Tibial artery (tissue), 4 donors: ENCODE data around the gene ATP2B1.

Source experiments
- DNase-seq, 2 donors: peaks; one replicate each; pipeline ENCODE4 v3.0.0-alpha.2; 2019
- H3K27ac ChIP-seq, 2 donors: fragments of 200-600 bp; sonication (generic) in 1 of 2; 1 replicate in 1 of 2; 2 replicates in 1 of 2; pipeline ENCODE4 v1.5.1; 2018 to 2019; ENCODE audit warnings: mild to moderate bottlenecking in 1 of 2
- H3K27me3 ChIP-seq, 2 donors: fragments of 200-600 bp; sonication (generic) in 1 of 2; one replicate each; pipeline versions ENCODE4 v1.5.1 to v1.6.0; 2016 to 2019
- H3K36me3 ChIP-seq, 3 donors: fragments of 200-600 bp; sonication (generic) in 2 of 3; one replicate each; pipeline ENCODE4 v1.5.1; 2016 to 2019; ENCODE audit warnings: mild to moderate bottlenecking in 2 of 3
- H3K4me1 ChIP-seq, 4 donors: fragments of 200-600 bp; sonication (generic) in 2 of 4; 1 replicate in 3 of 4; 2 replicates in 1 of 4; pipeline ENCODE4 v1.5.1; 2016 to 2019
- H3K4me3 ChIP-seq, 2 donors: fragments of 200-600 bp; sonication (generic) in 1 of 2; 1 replicate in 1 of 2; 2 replicates in 1 of 2; pipeline ENCODE4 v1.5.1; 2018 to 2019; ENCODE audit warnings: mild to moderate bottlenecking in 2 of 2
- H3K9me3 ChIP-seq, 3 donors: fragments of 200-600 bp; sonication (generic) in 1 of 3; one replicate each; pipeline ENCODE4 v1.5.1; 2016 to 2019
- CTCF ChIP-seq, 2 experiments: fragments of 200-600 bp in 1 of 2; fragments of 450-650 bp in 1 of 2; IDR thresholded peaks; one replicate each; pipeline ENCODE4 v1.5.1; 2017 to 2019; ENCODE audit warnings: antibody characterized with exemption in 2 of 2, mild to moderate bottlenecking in 1 of 2, moderate library complexity in 1 of 2
- intact Hi-C: fragments of 100-400 bp; cut with DNase I; formaldehyde crosslinking; loops from one replicate; pipeline ENCODE4 v1.15.0; 2023; ENCODE audit warnings: low total_unique reads

ATP2B1 gene

GRCh38 chr12:89680409-89680808, 28.2 kb downstream of the ATP2B1 start:
- intact Hi-C loops = no loop called here
- no peaks in the 10 kb centered on the region for H3K27me3 ChIP-seq
- no peaks in the 10 kb centered on the region for H3K36me3 ChIP-seq
- no peak for DNase-seq
- no peak overlapping the region for H3K27ac ChIP-seq
- H3K4me3 ChIP-seq = no peak overlapping the region
- peaks cover 0 to 11% (median 3%) of the 10 kb centered on the region in 3 donors for H3K9me3 ChIP-seq
- TF ChIP-seq CTCF (IDR thresholded peaks at IDR 0.05) = no peak
- peaks cover 0 to 15% (median 2%) of the 10 kb centered on the region in 4 donors for H3K4me1 ChIP-seq

- intact Hi-C loops = no loop called here
- Histone ChIP-seq H3K9me3 (peaks cover 0 to 11% (median 3%) of the 10 kb centered on the region in 3 donors), H3K27ac (no peak overlapping the region), H3K4me1 (peaks cover 0 to 15% (median 2%) of the 10 kb centered on the region in 4 donors), H3K27me3 (no peaks in the 10 kb centered on the region), H3K36me3 (no peaks in the 10 kb centered on the region), H3K4me3 (no peak overlapping the region)
- TF ChIP-seq CTCF (IDR thresholded peaks at IDR 0.05) = no peak
- DNase-seq = no peak
These were observed 29.0 kb downstream of the ATP2B1 start for GRCh38 chr12:89679631-89680030.

GRCh38 chr12:89678225-89678624, 30.4 kb downstream of the ATP2B1 start:
- Histone ChIP-seq H3K4me3 (no peak overlapping the region), H3K27me3 (no peaks in the 10 kb centered on the region), H3K9me3 (peaks cover 0 to 11% (median 3%) of the 10 kb centered on the region in 3 donors), H3K4me1 (peaks cover 0 to 15% (median 2%) of the 10 kb centered on the region in 4 donors), H3K36me3 (no peaks in the 10 kb centered on the region), H3K27ac (no peak overlapping the region)
- DNase-seq = no peak
- intact Hi-C loops = no loop called here
- TF ChIP-seq CTCF (IDR thresholded peaks at IDR 0.05) = no peak

- DNase-seq = no peak
- TF ChIP-seq CTCF (IDR thresholded peaks at IDR 0.05) = no peak
- intact Hi-C loops = no loop called here
These were observed 31.7 kb downstream of the ATP2B1 start for GRCh38 chr12:89676930-89677329.

GRCh38 chr12:89674326-89674942, 34.2 kb downstream of the ATP2B1 start:
- H3K4me1 ChIP-seq = peaks cover 0 to 11% (median 2%) of the 10 kb centered on the region in 4 donors
- DNase-seq = no peak

More at GRCh38 chr12:89676930-89677329, 31.7 kb downstream of the ATP2B1 start:
- Histone ChIP-seq H3K27ac (no peak overlapping the region), H3K4me1 (peaks cover 0 to 15% (median 2%) of the 10 kb centered on the region in 4 donors), H3K9me3 (peaks cover 0 to 5% (median 0%) of the 10 kb centered on the region in 3 donors), H3K36me3 (no peaks in the 10 kb centered on the region), H3K4me3 (no peak overlapping the region), H3K27me3 (no peaks in the 10 kb centered on the region)

More at GRCh38 chr12:89674326-89674942, 34.2 kb downstream of the ATP2B1 start:
- Histone ChIP-seq H3K27me3 (no peaks in the 10 kb centered on the region), H3K27ac (no peak overlapping the region), H3K4me3 (no peak overlapping the region), H3K9me3 (no peaks in the 10 kb centered on the region), H3K36me3 (no peaks in the 10 kb centered on the region)
- intact Hi-C loops = no loop called here
- no peak for TF ChIP-seq CTCF (IDR thresholded peaks at IDR 0.05)
